Erythroblast (primary cell): Measurements from ENCODE around the gene CCDC33.

ENCODE experiments used
- GATA1 ChIP-seq: IDR thresholded peaks from 2 replicates; pipeline ENCODE4 v1.6.1; 2011; ENCODE audit warnings: low read depth, mild to moderate bottlenecking, control low read depth, low read length, moderate library complexity
- POLR2A ChIP-seq: IDR thresholded peaks from 2 replicates; pipeline ENCODE4 v1.6.1; 2011; ENCODE audit warnings: mild to moderate bottlenecking, low read length

- TF ChIP-seq POLR2A: no peak
- TF ChIP-seq GATA1: no peak
Measured at GRCh38 chr15:74201710-74202420, 34.3 kb upstream of the CCDC33 start.
